ENCODE data around the gene ZNF282.
A peak's percentile ranks its signal among the peaks of the same experiment; 100 is the strongest.
"Not testable (repeated sequence)": the region's sequence is repeated elsewhere in the genome, so short reads cannot be mapped to it uniquely, and the experiment has no call there.

Gene ZNF282

DNA sequence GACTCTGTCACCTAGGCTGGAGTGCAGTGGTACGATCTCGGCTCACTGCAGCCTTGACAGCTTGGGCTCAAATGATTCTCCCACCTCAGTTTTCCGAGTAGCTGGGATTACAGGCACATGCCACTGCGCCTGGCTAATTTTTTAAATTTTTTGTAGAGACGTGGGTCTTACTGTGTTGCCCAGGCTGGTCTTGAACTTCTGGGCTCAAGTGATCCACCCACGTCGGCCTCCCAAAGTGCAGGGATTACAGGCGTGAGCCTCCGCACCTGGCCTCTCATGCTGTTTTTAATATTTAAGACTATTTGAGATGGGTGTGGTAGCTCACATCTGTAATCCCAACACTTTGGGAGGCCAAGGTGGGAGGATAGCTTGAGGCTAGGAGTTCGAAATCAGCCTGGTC is 56.2 kb downstream of the ZNF282 start:
- Mint-ChIP-seq H3K36me3 (ENCODE audit: low read depth) (peaks cover 59% of the 10 kb centered on the region), H3K4me1 (ENCODE audit: low read depth) (peaks cover 42% of the 10 kb centered on the region)
- H3K27ac Mint-ChIP-seq, H3K27me3 Mint-ChIP-seq, H3K4me3 Mint-ChIP-seq, H3K9me3 Mint-ChIP-seq: not testable (repeated sequence)

DNA sequence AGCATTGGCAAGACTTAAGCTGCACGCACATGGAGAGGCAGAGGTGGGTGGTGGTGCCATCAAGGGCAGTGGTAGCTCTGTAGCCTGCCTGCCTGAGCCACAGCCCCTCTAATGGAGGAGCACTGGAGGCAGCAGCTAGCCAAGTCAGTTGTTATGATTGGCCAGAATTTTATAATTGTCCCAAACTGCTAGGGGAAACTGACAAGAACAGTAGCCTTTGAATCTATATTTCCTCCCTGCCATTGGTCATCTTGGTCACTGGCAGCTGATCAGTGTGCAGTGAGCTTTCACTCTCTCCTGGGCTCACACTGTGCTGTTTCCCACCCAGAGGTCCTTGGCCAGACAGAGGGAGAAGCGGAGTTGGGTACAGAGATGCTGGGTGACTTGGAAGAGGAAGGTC is 57.0 kb downstream of the ZNF282 start:
- peaks cover 59% of the 10 kb centered on the region for H3K36me3 Mint-ChIP-seq (ENCODE audit: low read depth)

DNA sequence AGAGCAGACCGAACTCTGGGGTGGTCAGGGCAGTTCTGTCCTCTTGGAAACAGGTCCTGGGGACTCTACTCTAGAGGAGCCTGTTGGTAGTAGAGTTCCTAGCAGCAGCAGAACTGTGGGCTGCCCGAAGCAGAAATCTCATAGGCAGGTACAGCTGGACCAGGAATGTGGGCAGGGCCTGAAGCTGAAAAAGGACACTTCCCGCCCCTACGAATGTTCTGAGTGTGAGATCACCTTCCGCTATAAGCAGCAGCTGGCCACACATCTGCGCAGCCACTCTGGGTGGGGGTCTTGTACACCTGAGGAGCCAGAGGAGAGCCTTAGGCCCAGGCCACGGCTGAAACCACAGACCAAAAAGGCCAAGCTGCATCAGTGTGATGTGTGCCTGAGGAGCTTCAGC is 58.3 kb downstream of the ZNF282 start:
- Mint-ChIP-seq H3K27ac (no peak overlapping the region), H3K27me3 (no peaks in the 10 kb centered on the region)

More for the DNA sequence above, 57.0 kb downstream of the ZNF282 start:
- H3K9me3 Mint-ChIP-seq: no peaks in the 10 kb centered on the region
- no peak overlapping the region for H3K27ac Mint-ChIP-seq
- no peaks in the 10 kb centered on the region for H3K27me3 Mint-ChIP-seq
- H3K4me1 Mint-ChIP-seq (ENCODE audit: low read depth): peaks cover 34% of the 10 kb centered on the region
- H3K4me3 Mint-ChIP-seq: no peak overlapping the region

GRCh38 chr7:149254181-149254858 is 59.0 kb downstream of the ZNF282 start:
- no peak overlapping the region for H3K27ac Mint-ChIP-seq
- peaks cover 18% of the 10 kb centered on the region for H3K4me1 Mint-ChIP-seq (ENCODE audit: low read depth)
- no peaks in the 10 kb centered on the region for H3K9me3 Mint-ChIP-seq
- H3K36me3 Mint-ChIP-seq (ENCODE audit: low read depth): peaks cover 48% of the 10 kb centered on the region
- H3K4me3 Mint-ChIP-seq: no peak overlapping the region
- H3K27me3 Mint-ChIP-seq: no peaks in the 10 kb centered on the region

More for the DNA sequence above, 58.3 kb downstream of the ZNF282 start:
- no peaks in the 10 kb centered on the region for H3K9me3 Mint-ChIP-seq
- peaks cover 24% of the 10 kb centered on the region for H3K4me1 Mint-ChIP-seq (ENCODE audit: low read depth)
- H3K4me3 Mint-ChIP-seq: no peak overlapping the region
- peaks cover 55% of the 10 kb centered on the region for H3K36me3 Mint-ChIP-seq (ENCODE audit: low read depth)

DNA sequence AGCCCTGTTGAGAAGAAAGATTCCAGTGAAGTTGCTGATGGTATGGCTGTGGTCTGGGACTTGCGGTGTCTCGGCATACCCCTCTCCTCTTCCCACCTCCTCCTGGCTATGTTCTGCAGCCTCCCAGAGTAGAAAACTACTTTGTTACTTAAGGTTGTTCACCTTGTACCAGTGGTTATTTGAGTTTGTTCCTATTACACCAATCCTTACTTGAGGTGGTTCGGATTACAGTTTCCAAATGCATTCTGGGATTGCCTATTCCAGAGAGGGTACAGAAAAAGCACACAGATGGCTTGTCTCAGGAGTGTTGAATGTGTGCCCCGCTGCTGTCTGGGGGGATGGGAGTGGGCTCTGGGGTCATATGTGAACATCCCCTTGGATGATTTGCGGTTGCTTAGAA is 59.8 kb downstream of the ZNF282 start:
- peaks cover 10% of the 10 kb centered on the region for H3K4me1 Mint-ChIP-seq (ENCODE audit: low read depth)
- H3K4me3 Mint-ChIP-seq: no peak overlapping the region
- no peaks in the 10 kb centered on the region for H3K9me3 Mint-ChIP-seq

GRCh38 chr7:149256568-149256967 is 61.2 kb downstream of the ZNF282 start:
- no peak overlapping the region for H3K4me3 Mint-ChIP-seq
- H3K9me3 Mint-ChIP-seq: no peaks in the 10 kb centered on the region
- H3K27me3 Mint-ChIP-seq: no peaks in the 10 kb centered on the region
- no peak overlapping the region for H3K27ac Mint-ChIP-seq
- H3K36me3 Mint-ChIP-seq (ENCODE audit: low read depth): peaks cover 34% of the 10 kb centered on the region
- H3K4me1 Mint-ChIP-seq (ENCODE audit: low read depth): peaks cover 18% of the 10 kb centered on the region

More for the DNA sequence above, 59.8 kb downstream of the ZNF282 start:
- H3K27me3 Mint-ChIP-seq: no peaks in the 10 kb centered on the region
- H3K36me3 Mint-ChIP-seq (ENCODE audit: low read depth): peaks cover 41% of the 10 kb centered on the region
- H3K27ac Mint-ChIP-seq: peak overlapping the region; percentile 12

GRCh38 chr7:149257146-149257545 is 61.8 kb downstream of the ZNF282 start:
- H3K27ac Mint-ChIP-seq: peak overlapping the region; percentile 18

GRCh38 chr7:149261316-149261828 is 66.0 kb downstream of the ZNF282 start:
- peak overlapping the region; percentile 78 for H3K4me3 Mint-ChIP-seq
- no peaks in the 10 kb centered on the region for H3K27me3 Mint-ChIP-seq
- peaks cover 46% of the 10 kb centered on the region for H3K4me1 Mint-ChIP-seq (ENCODE audit: low read depth)
- H3K27ac Mint-ChIP-seq: peak overlapping the region; percentile 88
- H3K36me3 Mint-ChIP-seq (ENCODE audit: low read depth): peaks cover 24% of the 10 kb centered on the region
- H3K9me3 Mint-ChIP-seq: no peaks in the 10 kb centered on the region

More at GRCh38 chr7:149257146-149257545, 61.8 kb downstream of the ZNF282 start:
- H3K4me1 Mint-ChIP-seq (ENCODE audit: low read depth): peaks cover 20% of the 10 kb centered on the region
- no peaks in the 10 kb centered on the region for H3K9me3 Mint-ChIP-seq
- no peak overlapping the region for H3K4me3 Mint-ChIP-seq
- H3K36me3 Mint-ChIP-seq (ENCODE audit: low read depth): peaks cover 29% of the 10 kb centered on the region
- no peaks in the 10 kb centered on the region for H3K27me3 Mint-ChIP-seq

DNA sequence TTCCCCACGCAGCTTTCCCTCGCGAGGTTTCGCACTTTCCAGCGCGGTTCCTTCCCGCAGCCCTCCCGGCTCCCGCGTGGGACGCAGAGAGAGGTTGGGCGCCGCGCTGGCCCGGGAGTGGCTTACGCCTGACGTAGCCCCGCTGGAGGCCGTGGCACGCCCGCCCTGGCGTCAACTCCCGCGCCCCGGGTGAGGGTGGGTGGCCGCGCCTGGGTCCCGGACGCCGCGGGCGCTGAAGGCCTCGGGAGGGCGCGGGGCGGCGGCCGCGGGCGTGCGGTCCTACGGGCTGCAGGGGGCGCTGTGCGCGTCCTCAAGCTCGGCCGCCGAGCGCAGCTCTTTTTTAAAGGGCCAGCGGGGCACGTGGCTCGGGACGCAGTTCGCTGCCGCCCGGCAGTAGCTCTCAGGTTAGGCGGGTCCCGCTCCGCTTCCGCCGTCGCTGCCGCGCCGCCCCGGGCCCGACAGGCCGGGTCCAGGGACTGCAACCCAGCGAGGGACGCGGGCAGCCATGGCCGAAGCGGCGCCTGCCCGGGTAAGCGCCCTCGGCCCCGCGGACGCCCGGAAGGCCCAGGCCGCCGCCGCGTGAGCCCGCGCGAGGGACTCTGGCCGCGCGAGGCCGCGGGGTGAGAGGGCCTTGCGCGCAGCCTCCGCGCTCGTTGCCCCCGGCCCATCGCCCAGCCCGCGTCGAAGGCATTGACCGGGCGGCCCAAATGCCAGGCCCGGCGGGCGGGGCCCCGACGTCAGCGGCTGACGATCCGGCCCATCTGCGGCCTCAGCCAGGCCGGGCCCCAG is 66.7 kb downstream of the ZNF282 start, which contains the start of gene ZNF783:
ZNF783 (plus strand) TSS at position 368 of the 789 bp plus-strand sequence; CDS start at position 506, 138 bp downstream.
- Mint-ChIP-seq H3K27ac (peak within 1 kb of the TSS; percentile 91), H3K27me3 (no peaks in the 10 kb centered on the region), H3K4me3 (peak within 1 kb of the TSS; percentile 83), H3K4me1 (ENCODE audit: low read depth) (peaks cover 46% of the 10 kb centered on the region), H3K9me3 (no peaks in the 10 kb centered on the region), H3K36me3 (ENCODE audit: low read depth) (peaks cover 30% of the 10 kb centered on the region)

- Mint-ChIP-seq H3K27me3 (no peaks in the 10 kb centered on the region), H3K4me1 (ENCODE audit: low read depth) (peaks cover 29% of the 10 kb centered on the region), H3K36me3 (ENCODE audit: low read depth) (peaks cover 68% of the 10 kb centered on the region), H3K27ac (no peak overlapping the region), H3K4me3 (no peak overlapping the region), H3K9me3 (no peaks in the 10 kb centered on the region)
Observed at GRCh38 chr7:149266451-149266850, 71.1 kb downstream of the ZNF282 start.

- Mint-ChIP-seq H3K36me3 (ENCODE audit: low read depth) (peaks cover 71% of the 10 kb centered on the region), H3K9me3 (no peaks in the 10 kb centered on the region), H3K4me1 (ENCODE audit: low read depth) (peaks cover 26% of the 10 kb centered on the region), H3K27me3 (no peaks in the 10 kb centered on the region), H3K4me3 (no peak overlapping the region), H3K27ac (no peak overlapping the region)
Observed at GRCh38 chr7:149267733-149268132, 72.4 kb downstream of the ZNF282 start.

GRCh38 chr7:149274424-149274823 is 79.1 kb downstream of the ZNF282 start:
- H3K9me3 Mint-ChIP-seq; H3K27ac Mint-ChIP-seq; H3K4me1 Mint-ChIP-seq (ENCODE audit: low read depth); H3K4me3 Mint-ChIP-seq; H3K27me3 Mint-ChIP-seq: not testable (repeated sequence)
- peaks cover 72% of the 10 kb centered on the region for H3K36me3 Mint-ChIP-seq (ENCODE audit: low read depth)

All from stimulated activated naive CD8-positive, alpha-beta T cell treated with anti-CD3 and anti-CD28 coated beads, Interleukin-15, Interleukin-2, amounts not matched to agents 100 ng/mL and 50 ng/mL, for 24 hours (primary cell).